Measurements from ENCODE around the gene AADAC. TPM values are rescaled to one million over a fixed set of nuclear protein-coding genes. Genes with fewer than 3 reads are reported as not detected.
A peak's percentile ranks its signal among the peaks of the same experiment; 100 is the strongest.

AADAC gene
- total and polyA plus RNA-seq, 2 of the 13 experiments (the other 11 are each of a cell fraction or from before 2014, with no cell fraction given): 0.87 to 1.5 TPM

DNA sequence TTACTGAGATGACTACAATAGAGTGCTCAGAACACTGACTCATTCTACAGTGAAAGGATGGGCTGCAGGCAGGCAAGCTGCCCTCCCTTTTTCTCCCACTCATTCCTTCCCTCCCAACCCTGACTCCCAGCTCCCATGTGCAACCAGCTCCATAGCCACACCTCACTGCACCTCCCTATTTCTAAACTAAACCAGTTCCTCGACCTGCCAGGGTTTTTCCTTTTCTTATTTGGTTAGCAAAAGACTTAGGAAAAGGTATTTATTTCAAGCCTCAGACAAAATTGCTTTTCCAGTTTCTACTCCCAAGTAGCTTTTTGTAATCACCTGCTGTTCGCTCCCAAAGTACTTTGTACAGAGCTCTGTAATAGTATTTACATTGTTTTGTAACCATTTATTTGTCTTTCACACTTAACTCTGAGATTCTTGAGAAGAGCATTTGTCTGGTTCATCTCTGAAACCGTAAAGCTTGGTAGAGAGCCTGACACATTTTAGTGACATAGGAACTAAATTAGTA is 2.2 kb downstream of the AADAC start (continued):
- TF ChIP-seq NFIC (IDR thresholded peaks at IDR 0.05; ENCODE audit: low read length) (peak; percentile 87), FOXP1 (IDR thresholded peaks at IDR 0.05) (no peak), FOXP1 (CRISPR knock-in tag; IDR thresholded peaks at IDR 0.05) (peak; percentile 68; the same call in 1 of the 2 replicates), HNF1A (IDR thresholded peaks at IDR 0.05; ENCODE audit: low read depth) (0 out of 2 replicates have a peak, but pooled peaks have one; percentile 3), HNF1A (CRISPR knock-in tag; IDR thresholded peaks at IDR 0.05; ENCODE audit: borderline replicate concordance) (no peak), ZNF335 (CRISPR knock-in tag; IDR thresholded peaks at IDR 0.05) (0 out of 2 replicates have a peak, but pooled peaks have one; percentile 21), TFE3 (CRISPR knock-in tag; IDR thresholded peaks at IDR 0.05) (0 out of 2 replicates have a peak, but pooled peaks have one; percentile 11), SOX6 (IDR thresholded peaks at IDR 0.05) (no peak), SOX6 (CRISPR knock-in tag; IDR thresholded peaks at IDR 0.05) (peak; percentile 91), FOXJ3 (CRISPR knock-in tag; IDR thresholded peaks at IDR 0.05; ENCODE audit: borderline replicate concordance) (peak; percentile 56; the same call in 1 of the 2 replicates), KDM5A (IDR thresholded peaks at IDR 0.05; ENCODE audit: borderline replicate concordance, low read length) (0 out of 2 replicates have a peak, but pooled peaks have one; percentile 4), ZNF292 (CRISPR knock-in tag; IDR thresholded peaks at IDR 0.05; ENCODE audit: borderline replicate concordance, low read depth) (peak; percentile 45; the same call in 1 of the 2 replicates), ZFP36L2 (CRISPR knock-in tag; IDR thresholded peaks at IDR 0.05) (no peak), MBD4 (IDR thresholded peaks at IDR 0.05; ENCODE audit: borderline replicate concordance, low read length) (peak; percentile 65; the same call in 1 of the 2 replicates), ZNF232 (CRISPR knock-in tag; IDR thresholded peaks at IDR 0.05; ENCODE audit: borderline replicate concordance) (0 out of 2 replicates have a peak, but pooled peaks have one; percentile 50), SALL1 (CRISPR knock-in tag; IDR thresholded peaks at IDR 0.05) (peak; percentile 72), PPARG (CRISPR knock-in tag; conservative IDR thresholded peaks at IDR 0.05) (0 out of 2 replicates have a peak, but pooled peaks have one; percentile 34), HINFP (CRISPR knock-in tag; IDR thresholded peaks at IDR 0.05; ENCODE audit: low read depth) (no peak)
- TF ChIP-seq, protein P1, sequence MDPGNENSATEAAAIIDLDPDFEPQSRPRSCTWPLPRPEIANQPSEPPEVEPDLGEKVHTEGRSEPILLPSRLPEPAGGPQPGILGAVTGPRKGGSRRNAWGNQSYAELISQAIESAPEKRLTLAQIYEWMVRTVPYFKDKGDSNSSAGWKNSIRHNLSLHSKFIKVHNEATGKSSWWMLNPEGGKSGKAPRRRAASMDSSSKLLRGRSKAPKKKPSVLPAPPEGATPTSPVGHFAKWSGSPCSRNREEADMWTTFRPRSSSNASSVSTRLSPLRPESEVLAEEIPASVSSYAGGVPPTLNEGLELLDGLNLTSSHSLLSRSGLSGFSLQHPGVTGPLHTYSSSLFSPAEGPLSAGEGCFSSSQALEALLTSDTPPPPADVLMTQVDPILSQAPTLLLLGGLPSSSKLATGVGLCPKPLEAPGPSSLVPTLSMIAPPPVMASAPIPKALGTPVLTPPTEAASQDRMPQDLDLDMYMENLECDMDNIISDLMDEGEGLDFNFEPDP (CRISPR knock-in tag; conservative IDR thresholded peaks at IDR 0.05): no peak
